Activated CD4-positive, alpha-beta T cell treated with anti-CD3 and anti-CD28 coated beads, Interleukin-2, amount 10 ng/mL, durations not matched to agents 7 days and 5 days (primary cell): Measurements from ENCODE around the gene SLC49A3. TPM values are rescaled to one million over a fixed set of nuclear protein-coding genes. Genes with fewer than 3 reads are reported as not detected.

Experiments
- CTCF ChIA-PET: fragments of 350-600 bp; sonication (Branson Sonifier 250); formaldehyde crosslinking; loops from one replicate; lab custom pipeline; 2021; ENCODE audit warnings: antibody characterized with exemption; lab: Charles Lee
- POLR2A ChIA-PET: fragments of 350-600 bp; sonication (Branson Sonifier 250); formaldehyde crosslinking; loops from one replicate; lab custom pipeline; 2021; ENCODE audit warnings: antibody characterized with exemption; lab: Charles Lee
- DNase-seq: peaks from one replicate; pipeline ENCODE4 v3.0.0-alpha.2; 2020
- H3K27ac Mint-ChIP-seq: one replicate; pipeline ENCODE4 v1.8.0; 2021; ENCODE audit warnings: mild to moderate bottlenecking, moderate library complexity, mixed read lengths
- H3K27me3 Mint-ChIP-seq: one replicate; pipeline ENCODE4 v1.8.0; 2021; ENCODE audit warnings: mixed read lengths
- H3K36me3 Mint-ChIP-seq: one replicate; pipeline ENCODE4 v1.8.0; 2021; ENCODE audit warnings: low read depth, mixed read lengths
- H3K4me1 Mint-ChIP-seq: one replicate; pipeline ENCODE4 v1.8.0; 2021; ENCODE audit warnings: mixed read lengths
- H3K4me3 Mint-ChIP-seq: one replicate; pipeline ENCODE4 v1.8.0; 2021; ENCODE audit warnings: mild to moderate bottlenecking, moderate library complexity, mixed read lengths
- H3K9me3 Mint-ChIP-seq: one replicate; pipeline ENCODE4 v1.8.0; 2021; ENCODE audit warnings: mixed read lengths
- total RNA-seq, 2 experiments: library from RNA; stranded (reverse); gene quantifications; one replicate each; pipeline ENCODE4 v1.2.3, GENCODE V29; 2021

Gene SLC49A3
- total RNA-seq, 2 experiments from 2014 or later: 0.35 TPM; not detected in 1

- Mint-ChIP-seq H3K9me3 (no peaks in the 10 kb centered on the region), H3K27me3 (peaks cover 14% of the 10 kb centered on the region), H3K27ac (no peak overlapping the region), H3K4me1 (peaks cover 1% of the 10 kb centered on the region), H3K4me3 (no peak overlapping the region), H3K36me3 (no peaks in the 10 kb centered on the region)
- POLR2A ChIA-PET: no interaction called here
- no peak for DNase-seq
- CTCF ChIA-PET: no interaction called here
These were observed 739 bp downstream of the SLC49A3 start for GRCh38 chr4:687971-688853.

GRCh38 chr4:687048-687970, 1.6 kb downstream of the SLC49A3 start:
- CTCF ChIA-PET: interaction anchor here (1.3 to 2.2 kb wide), 2 partner anchors 12 to 16 kb away, joined by 4 to 8 read pairs; no protein-coding TSS in a partner anchor
- Mint-ChIP-seq H3K4me3 (no peak overlapping the region), H3K27ac (no peak overlapping the region), H3K36me3 (no peaks in the 10 kb centered on the region), H3K9me3 (no peaks in the 10 kb centered on the region), H3K27me3 (peaks cover 12% of the 10 kb centered on the region), H3K4me1 (peaks cover 1% of the 10 kb centered on the region)
- POLR2A ChIA-PET: no interaction called here
- DNase-seq: no peak

GRCh38 chr4:686413-687040, 2.4 kb downstream of the SLC49A3 start:
- Mint-ChIP-seq H3K4me3 (no peak overlapping the region), H3K9me3 (no peaks in the 10 kb centered on the region), H3K36me3 (no peaks in the 10 kb centered on the region), H3K27me3 (peaks cover 12% of the 10 kb centered on the region), H3K27ac (no peak overlapping the region), H3K4me1 (peaks cover 1% of the 10 kb centered on the region)
- ChIA-PET POLR2A (no interaction called here), CTCF (interaction anchor here (1.3 to 2.2 kb wide), 2 partner anchors 13 to 15 kb away, joined by 4 to 8 read pairs; no protein-coding TSS in a partner anchor)
- DNase-seq: no peak

- H3K27ac Mint-ChIP-seq: no peak overlapping the region
- peaks cover 12% of the 10 kb centered on the region for H3K27me3 Mint-ChIP-seq
- no peak overlapping the region for H3K4me3 Mint-ChIP-seq
- CTCF ChIA-PET: interaction anchor here (0.6 to 2.2 kb wide), 3 partner anchors 13 to 35 kb away, joined by 4 to 8 read pairs (median 5); no protein-coding TSS in a partner anchor
- H3K9me3 Mint-ChIP-seq: no peaks in the 10 kb centered on the region
- DNase-seq: no peak
- POLR2A ChIA-PET: no interaction called here
- H3K4me1 Mint-ChIP-seq: peaks cover 2% of the 10 kb centered on the region
- H3K36me3 Mint-ChIP-seq: no peaks in the 10 kb centered on the region
These were observed 3.1 kb downstream of the SLC49A3 start for GRCh38 chr4:685679-686412.

GRCh38 chr4:684623-685327, 4.2 kb downstream of the SLC49A3 start:
- Mint-ChIP-seq H3K4me3 (no peak overlapping the region), H3K4me1 (peaks cover 9% of the 10 kb centered on the region), H3K27ac (no peak overlapping the region), H3K36me3 (no peaks in the 10 kb centered on the region), H3K9me3 (no peaks in the 10 kb centered on the region), H3K27me3 (peaks cover 5% of the 10 kb centered on the region)
- CTCF ChIA-PET: interaction anchor here (0.6 to 2.2 kb wide), 5 partner anchors 11 to 19 kb away, joined by 4 to 13 read pairs (median 7); partner anchors contain the start of genes ATP5ME and MYL5
- POLR2A ChIA-PET: no interaction called here
- no peak for DNase-seq

GRCh38 chr4:683982-684622, 4.8 kb downstream of the SLC49A3 start:
- H3K36me3 Mint-ChIP-seq: no peaks in the 10 kb centered on the region
- H3K27me3 Mint-ChIP-seq: peaks cover 5% of the 10 kb centered on the region
- POLR2A ChIA-PET: no interaction called here
- no peak overlapping the region for H3K4me3 Mint-ChIP-seq
- no peak overlapping the region for H3K27ac Mint-ChIP-seq
- peak; percentile 39 for DNase-seq
- H3K4me1 Mint-ChIP-seq: peaks cover 10% of the 10 kb centered on the region
- CTCF ChIA-PET: interaction anchor here (0.6 to 2.2 kb wide), 6 partner anchors 10 to 20 kb away, joined by 3 to 13 read pairs (median 4); partner anchors contain the start of genes ATP5ME and MYL5
- no peaks in the 10 kb centered on the region for H3K9me3 Mint-ChIP-seq

- Mint-ChIP-seq H3K27me3 (peaks cover 5% of the 10 kb centered on the region), H3K4me1 (peaks cover 10% of the 10 kb centered on the region), H3K36me3 (no peaks in the 10 kb centered on the region), H3K27ac (no peak overlapping the region), H3K4me3 (no peak overlapping the region), H3K9me3 (no peaks in the 10 kb centered on the region)
- POLR2A ChIA-PET: no interaction called here
- DNase-seq: no peak
- CTCF ChIA-PET: interaction anchor here (0.7 to 2.2 kb wide), 5 partner anchors 10 to 19 kb away, joined by 3 to 13 read pairs (median 4); partner anchors contain the start of genes ATP5ME and MYL5
These were observed 5.6 kb downstream of the SLC49A3 start for GRCh38 chr4:683247-683897.

GRCh38 chr4:682490-683172, 6.3 kb downstream of the SLC49A3 start:
- CTCF ChIA-PET: no interaction called here
- Mint-ChIP-seq H3K4me3 (no peak overlapping the region), H3K4me1 (peaks cover 10% of the 10 kb centered on the region), H3K36me3 (no peaks in the 10 kb centered on the region), H3K27me3 (peaks cover 1% of the 10 kb centered on the region), H3K27ac (no peak overlapping the region), H3K9me3 (no peaks in the 10 kb centered on the region)
- POLR2A ChIA-PET: no interaction called here
- no peak for DNase-seq

GRCh38 chr4:681736-682451, 7.1 kb downstream of the SLC49A3 start:
- H3K27ac Mint-ChIP-seq: no peak overlapping the region
- H3K4me1 Mint-ChIP-seq: peaks cover 10% of the 10 kb centered on the region
- no peaks in the 10 kb centered on the region for H3K9me3 Mint-ChIP-seq
- ChIA-PET POLR2A (no interaction called here), CTCF (no interaction called here)
- no peaks in the 10 kb centered on the region for H3K36me3 Mint-ChIP-seq
- H3K4me3 Mint-ChIP-seq: no peak overlapping the region
- no peaks in the 10 kb centered on the region for H3K27me3 Mint-ChIP-seq
- no peak for DNase-seq
